Thymus (tissue), 11 donors: ENCODE results near the gene OSBPL2. TPM values are rescaled to one million over a fixed set of nuclear protein-coding genes. Genes with fewer than 3 reads are reported as not detected.

ENCODE experiments used
- DNase-seq, 9 donors: peaks; one replicate each; pipeline ENCODE4 v3.0.0-alpha.2; 2013; ENCODE audit warnings: low spot score in 9 of 9, low read depth in 6 of 9, missing footprints in 1 of 9
- H3K27ac ChIP-seq, 2 donors: one replicate each; pipeline ENCODE4 v1.5.1; 2013; ENCODE audit warnings: control low read depth in 1 of 2, low read depth in 1 of 2, low read length in 1 of 2, mild to moderate bottlenecking in 1 of 2, moderate library complexity in 1 of 2
- H3K27me3 ChIP-seq, 2 donors: one replicate each; pipeline ENCODE4 v1.5.1; 2013; ENCODE audit warnings: low read length in 1 of 2; ENCODE audit not compliant: control insufficient read depth in 2 of 2, insufficient read depth in 1 of 2
- H3K36me3 ChIP-seq, 2 donors: one replicate each; pipeline ENCODE4 v1.5.1; 2013; ENCODE audit warnings: low read length in 1 of 2, mild to moderate bottlenecking in 1 of 2, moderate library complexity in 1 of 2; ENCODE audit not compliant: control insufficient read depth in 2 of 2, insufficient read depth in 2 of 2
- H3K4me1 ChIP-seq, 2 donors: one replicate each; pipeline ENCODE4 v1.5.1; 2013; ENCODE audit warnings: low read length in 2 of 2; ENCODE audit not compliant: control insufficient read depth in 2 of 2, insufficient read depth in 2 of 2
- H3K4me3 ChIP-seq, 2 donors: one replicate each; pipeline ENCODE4 v1.5.1; 2013; ENCODE audit warnings: low read length in 2 of 2, control low read depth in 1 of 2, mild to moderate bottlenecking in 1 of 2
- H3K9me3 ChIP-seq, 2 donors: one replicate each; pipeline ENCODE4 v1.5.1; 2013; ENCODE audit warnings: low read length in 1 of 2, mild to moderate bottlenecking in 1 of 2; ENCODE audit not compliant: control insufficient read depth in 2 of 2, insufficient read depth in 1 of 2
- WGBS: extraction: QIAGEN DNeasy Blood & Tissue Kit; methylation state at CpG from one replicate; pipeline ENCODE4 v1.1.7; 2013; 5-methylcytosine and 5-hydroxymethylcytosine counted together
- polyA plus RNA-seq: library from polyadenylated mRNA; stranded (reverse); fragments of 200-250 nt; gene quantifications from one replicate; pipeline ENCODE4 v1.2.3, GENCODE V29; 2013
- total RNA-seq: library from RNA; stranded (reverse); fragments of 120-200 nt; gene quantifications from one replicate; pipeline ENCODE4 v1.2.4, GENCODE V29; 2013
- donor health status: healthy.

Gene OSBPL2
- total and polyA plus RNA-seq, 2 donors: 17.4 to 27.4 TPM

DNA sequence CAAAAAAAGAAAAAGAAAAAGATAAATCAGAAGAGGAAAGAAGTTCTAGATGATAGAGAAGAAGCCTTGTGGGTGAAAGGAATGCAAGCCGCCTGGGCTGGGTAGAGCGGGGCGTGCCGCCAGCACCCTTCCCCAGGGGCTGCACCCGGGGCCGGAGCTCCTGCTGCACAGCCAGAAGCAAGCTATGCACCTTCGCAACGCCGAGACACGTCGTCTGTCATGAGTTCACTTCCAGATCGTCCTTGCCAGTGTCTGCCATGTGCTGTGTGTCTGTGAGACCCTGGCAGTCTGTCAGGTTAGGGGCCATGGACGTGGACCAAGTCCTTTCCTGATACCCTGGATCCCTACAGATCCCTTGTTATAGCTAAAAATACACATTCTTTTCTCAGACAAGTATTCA, 38.9 kb downstream of the OSBPL2 start:
- no peaks in the 10 kb centered on the region for H3K4me1 ChIP-seq
- H3K4me3 ChIP-seq: no peak overlapping the region
- H3K36me3 ChIP-seq: peaks cover 45 to 62% of the 10 kb centered on the region in 2 donors
- H3K9me3 ChIP-seq: no peaks in the 10 kb centered on the region
- H3K27ac ChIP-seq: no peak overlapping the region
- WGBS: 88% methylated on average over 13 of the region's 13 CpGs
- no peak for DNase-seq
- H3K27me3 ChIP-seq: no peaks in the 10 kb centered on the region

DNA sequence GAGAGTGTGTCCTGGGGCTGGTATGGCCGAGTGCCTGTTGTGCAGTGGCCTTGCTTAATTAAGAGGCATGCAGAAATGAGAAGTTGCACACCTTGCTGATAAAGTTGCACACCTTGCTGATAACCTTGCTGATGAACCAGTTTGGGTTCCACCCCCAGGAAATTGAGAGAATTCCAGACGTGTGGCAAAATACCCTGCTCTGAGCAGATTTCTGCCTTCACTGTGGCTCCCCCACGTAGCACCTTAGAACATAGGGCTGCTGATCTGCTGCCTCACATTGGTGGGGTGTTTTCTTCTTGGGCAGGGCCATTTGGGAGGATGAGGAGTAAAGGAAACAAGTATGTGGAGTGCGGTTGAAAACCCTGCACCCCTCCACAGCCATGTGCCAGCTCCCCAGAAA, 42.0 kb downstream of the OSBPL2 start:
- H3K27me3 ChIP-seq: no peaks in the 10 kb centered on the region
- H3K9me3 ChIP-seq: no peaks in the 10 kb centered on the region
- no peaks in the 10 kb centered on the region for H3K4me1 ChIP-seq
- DNase-seq: no peak
- WGBS: 84% methylated on average over 4 of the region's 4 CpGs
- no peak overlapping the region for H3K27ac ChIP-seq
- no peak overlapping the region for H3K4me3 ChIP-seq
- H3K36me3 ChIP-seq: peaks cover 41 to 69% of the 10 kb centered on the region in 2 donors

DNA sequence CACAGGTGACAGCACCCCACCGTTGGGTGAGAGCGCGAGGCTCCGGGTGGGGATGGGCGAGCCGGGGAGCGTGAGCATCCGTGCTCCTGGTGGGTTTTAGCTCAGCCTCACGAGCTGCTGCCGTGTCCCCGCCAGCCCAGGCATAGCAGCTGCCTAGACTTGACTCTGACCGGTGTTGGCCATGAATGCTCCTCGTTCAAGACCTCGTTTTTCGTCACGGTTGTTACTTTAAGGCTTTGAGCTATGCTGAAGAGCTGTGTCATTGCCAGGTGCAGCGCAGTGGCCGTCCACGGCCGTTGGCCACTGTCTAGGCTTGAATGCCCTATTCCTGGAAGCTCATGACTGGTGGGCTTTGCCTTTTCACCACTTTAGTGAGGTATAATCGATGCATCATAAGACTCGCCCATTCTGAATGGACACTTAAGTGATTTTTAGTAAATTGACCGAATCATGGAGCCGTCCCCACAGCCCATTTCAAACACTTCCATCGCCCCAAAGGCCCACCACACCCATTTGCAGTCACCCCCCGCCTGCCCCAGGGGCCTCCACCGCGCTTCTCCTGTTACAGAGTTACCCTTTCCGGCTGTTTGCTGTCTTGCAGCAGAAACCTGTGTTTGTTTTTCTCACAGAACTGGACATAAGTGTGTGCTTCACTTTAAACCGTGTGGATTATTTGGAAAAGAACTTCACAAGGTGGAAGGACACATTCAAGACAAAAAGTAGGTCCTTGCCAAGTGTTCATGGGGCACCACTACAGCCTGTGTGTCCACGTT, 43.0 kb downstream of the OSBPL2 start:
- H3K9me3 ChIP-seq: no peaks in the 10 kb centered on the region
- H3K4me1 ChIP-seq: no peaks in the 10 kb centered on the region
- H3K4me3 ChIP-seq: no peak overlapping the region
- DNase-seq: no peak
- H3K27ac ChIP-seq: no peak overlapping the region
- WGBS: 94% methylated on average over 31 of the region's 31 CpGs
- peaks cover 46 to 75% of the 10 kb centered on the region in 2 donors for H3K36me3 ChIP-seq
- no peaks in the 10 kb centered on the region for H3K27me3 ChIP-seq

DNA sequence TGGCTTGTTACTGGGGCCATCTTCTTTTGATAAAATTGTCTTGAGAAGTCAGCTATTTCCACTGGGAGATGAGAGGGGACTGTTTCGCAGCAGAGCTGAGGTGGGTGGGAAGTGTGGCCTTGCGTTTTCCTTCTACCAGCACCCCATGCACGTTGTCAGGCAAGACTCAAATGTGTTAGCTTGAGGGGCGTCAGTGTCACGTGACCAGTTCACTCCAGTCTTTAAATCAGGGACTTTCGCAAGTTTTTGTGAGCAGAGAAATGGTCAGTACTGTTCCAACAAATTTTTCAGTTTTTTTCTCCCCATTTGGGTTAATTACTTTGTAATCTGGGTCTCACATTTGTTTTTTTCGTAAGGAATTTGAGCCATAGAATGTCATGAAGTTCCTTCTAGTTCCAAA, 43.8 kb downstream of the OSBPL2 start:
- Histone ChIP-seq H3K4me1 (no peaks in the 10 kb centered on the region), H3K27me3 (no peaks in the 10 kb centered on the region), H3K9me3 (no peaks in the 10 kb centered on the region), H3K36me3 (peaks cover 47 to 78% of the 10 kb centered on the region in 2 donors), H3K4me3 (no peak overlapping the region), H3K27ac (no peak overlapping the region)
- WGBS: 97% methylated on average over 7 of the region's 7 CpGs
- no peak for DNase-seq

- WGBS: 96% methylated on average over 16 of the region's 16 CpGs
- no peak overlapping the region for H3K4me3 ChIP-seq
- peaks cover 47 to 78% of the 10 kb centered on the region in 2 donors for H3K36me3 ChIP-seq
- H3K27ac ChIP-seq: no peak overlapping the region
- no peak for DNase-seq
- H3K27me3 ChIP-seq: no peaks in the 10 kb centered on the region
- no peaks in the 10 kb centered on the region for H3K4me1 ChIP-seq
- no peaks in the 10 kb centered on the region for H3K9me3 ChIP-seq
Observed at GRCh38 chr20:62282877-62283503, 44.7 kb downstream of the OSBPL2 start.

- H3K4me3 ChIP-seq: no peak overlapping the region
- no peaks in the 10 kb centered on the region for H3K9me3 ChIP-seq
- no peak for DNase-seq
- WGBS: 98% methylated on average over 6 of the region's 6 CpGs
- no peaks in the 10 kb centered on the region for H3K4me1 ChIP-seq
- H3K27me3 ChIP-seq: no peaks in the 10 kb centered on the region
- H3K36me3 ChIP-seq: peaks cover 44 to 79% of the 10 kb centered on the region in 2 donors
- H3K27ac ChIP-seq: no peak overlapping the region
Observed at GRCh38 chr20:62284448-62284847, 46.1 kb downstream of the OSBPL2 start.

- DNase-seq: no peak
- WGBS: 89% methylated on average over 6 of the region's 6 CpGs
Observed at GRCh38 chr20:62285151-62285550, 46.8 kb downstream of the OSBPL2 start.

DNA sequence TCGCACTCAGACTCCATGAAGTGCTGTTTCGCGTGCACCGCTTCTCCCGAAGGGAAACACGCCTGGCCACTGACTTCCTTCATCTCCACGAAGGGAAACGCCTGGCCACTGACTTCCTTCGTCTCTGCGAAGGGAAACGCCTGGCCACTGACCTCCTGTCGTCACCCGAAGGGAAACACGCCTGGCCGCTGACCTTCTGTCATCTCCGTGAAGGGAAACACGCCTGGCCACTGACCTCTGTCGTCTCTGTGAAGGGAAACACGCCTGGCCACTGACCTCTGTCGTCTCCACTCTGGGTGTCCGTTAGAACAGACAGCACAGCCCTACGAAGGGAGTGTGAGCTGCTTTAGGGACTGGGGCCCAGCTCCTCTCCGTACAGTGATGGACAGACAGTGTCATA, 47.4 kb downstream of the OSBPL2 start:
- 85% methylated on average over 23 of the region's 23 CpGs for WGBS
- H3K9me3 ChIP-seq: no peaks in the 10 kb centered on the region

More at GRCh38 chr20:62285151-62285550, 46.8 kb downstream of the OSBPL2 start:
- H3K4me1 ChIP-seq: no peaks in the 10 kb centered on the region
- no peaks in the 10 kb centered on the region for H3K27me3 ChIP-seq
- H3K4me3 ChIP-seq: no peak overlapping the region
- no peak overlapping the region for H3K27ac ChIP-seq
- H3K9me3 ChIP-seq: no peaks in the 10 kb centered on the region
- H3K36me3 ChIP-seq: peaks cover 37 to 77% of the 10 kb centered on the region in 2 donors

GRCh38 chr20:62286493-62287064, 48.3 kb downstream of the OSBPL2 start:
- Histone ChIP-seq H3K27ac (no peak overlapping the region), H3K9me3 (no peaks in the 10 kb centered on the region), H3K4me3 (no peak overlapping the region), H3K36me3 (peaks cover 25 to 72% of the 10 kb centered on the region in 2 donors), H3K27me3 (no peaks in the 10 kb centered on the region), H3K4me1 (no peaks in the 10 kb centered on the region)
- 96% methylated on average over 25 of the region's 25 CpGs for WGBS
- DNase-seq: no peak

More for the DNA sequence above, 47.4 kb downstream of the OSBPL2 start:
- no peak for DNase-seq
- no peak overlapping the region for H3K27ac ChIP-seq
- H3K27me3 ChIP-seq: no peaks in the 10 kb centered on the region
- no peak overlapping the region for H3K4me3 ChIP-seq
- H3K4me1 ChIP-seq: no peaks in the 10 kb centered on the region
- H3K36me3 ChIP-seq: peaks cover 34 to 73% of the 10 kb centered on the region in 2 donors
